ENCODE measurements around the gene PIAS4.

The PIAS4 gene

GRCh38 chr19:4060621-4061177 lies 53.2 kb downstream of the PIAS4 start:
- no peak for DNase-seq

GRCh38 chr19:4061178-4061682 lies 53.7 kb downstream of the PIAS4 start:
- no peak for DNase-seq

- DNase-seq, result no peak
These were observed 54.3 kb downstream of the PIAS4 start for GRCh38 chr19:4061683-4062418.

- no peak for DNase-seq
These were observed 55.2 kb downstream of the PIAS4 start for GRCh38 chr19:4062419-4063368.

GRCh38 chr19:4063369-4064148 lies 56.0 kb downstream of the PIAS4 start:
- DNase-seq, result no peak

GRCh38 chr19:4064149-4064495 lies 56.6 kb downstream of the PIAS4 start:
- DNase-seq, result no peak

GRCh38 chr19:4064496-4065260 lies 57.1 kb downstream of the PIAS4 start:
- no peak for DNase-seq

- peak; percentile 76 for DNase-seq
These were observed 58.1 kb downstream of the PIAS4 start for GRCh38 chr19:4065430-4066175.

GRCh38 chr19:4066176-4066606 lies 58.7 kb downstream of the PIAS4 start:
- no peak for DNase-seq

GRCh38 chr19:4066682-4067395 lies 59.3 kb downstream of the PIAS4 start, which contains the start of gene ZBTB7A:
ZBTB7A (minus strand) TSS chr19:4066899; CDS start chr19:4055232, 11,667 bp downstream.
- no peak for DNase-seq

GRCh38 chr19:4067396-4068046 lies 60.0 kb downstream of the PIAS4 start:
- DNase-seq, result no peak

- DNase-seq, result no peak
These were observed 60.8 kb downstream of the PIAS4 start for GRCh38 chr19:4068047-4068966.

GRCh38 chr19:4069331-4069959 lies 61.9 kb downstream of the PIAS4 start:
- no peak for DNase-seq

GRCh38 chr19:4071610-4072009 lies 64.1 kb downstream of the PIAS4 start:
- no peak for DNase-seq

GRCh38 chr19:4075373-4075772 lies 67.8 kb downstream of the PIAS4 start:
- DNase-seq, result no peak

- DNase-seq, result no peak
These were observed 69.5 kb downstream of the PIAS4 start for GRCh38 chr19:4077007-4077374.

- DNase-seq, result no peak
These were observed 70.5 kb downstream of the PIAS4 start for GRCh38 chr19:4077800-4078684.

All from NCI-H1436 treated with DMSO at 0.1 percent for 48 hours (cell line).